ENCODE data around the gene SKOR1.

GRCh38 chr15:67828278-67828968 lies 3.1 kb downstream of the SKOR1 start:
- TF ChIP-seq CTCF (IDR thresholded peaks at IDR 0.05): no peak
- no peak for TF ChIP-seq POLR2A (IDR thresholded peaks at IDR 0.05)
- TF ChIP-seq EP300 (IDR thresholded peaks at IDR 0.05): no peak
